DMS 273 treated with DMSO at 0.1 percent for 48 hours (cell line): Measurements from ENCODE around the gene AMOTL1.
"Not testable (repeated sequence)": the region's sequence is repeated elsewhere in the genome, so short reads cannot be mapped to it uniquely, and the experiment has no call there.

ENCODE experiments used
- DNase-seq: peaks from one replicate; lab custom pipeline; 2025; lab: John Stamatoyannopoulos, UW

The AMOTL1 gene

DNA sequence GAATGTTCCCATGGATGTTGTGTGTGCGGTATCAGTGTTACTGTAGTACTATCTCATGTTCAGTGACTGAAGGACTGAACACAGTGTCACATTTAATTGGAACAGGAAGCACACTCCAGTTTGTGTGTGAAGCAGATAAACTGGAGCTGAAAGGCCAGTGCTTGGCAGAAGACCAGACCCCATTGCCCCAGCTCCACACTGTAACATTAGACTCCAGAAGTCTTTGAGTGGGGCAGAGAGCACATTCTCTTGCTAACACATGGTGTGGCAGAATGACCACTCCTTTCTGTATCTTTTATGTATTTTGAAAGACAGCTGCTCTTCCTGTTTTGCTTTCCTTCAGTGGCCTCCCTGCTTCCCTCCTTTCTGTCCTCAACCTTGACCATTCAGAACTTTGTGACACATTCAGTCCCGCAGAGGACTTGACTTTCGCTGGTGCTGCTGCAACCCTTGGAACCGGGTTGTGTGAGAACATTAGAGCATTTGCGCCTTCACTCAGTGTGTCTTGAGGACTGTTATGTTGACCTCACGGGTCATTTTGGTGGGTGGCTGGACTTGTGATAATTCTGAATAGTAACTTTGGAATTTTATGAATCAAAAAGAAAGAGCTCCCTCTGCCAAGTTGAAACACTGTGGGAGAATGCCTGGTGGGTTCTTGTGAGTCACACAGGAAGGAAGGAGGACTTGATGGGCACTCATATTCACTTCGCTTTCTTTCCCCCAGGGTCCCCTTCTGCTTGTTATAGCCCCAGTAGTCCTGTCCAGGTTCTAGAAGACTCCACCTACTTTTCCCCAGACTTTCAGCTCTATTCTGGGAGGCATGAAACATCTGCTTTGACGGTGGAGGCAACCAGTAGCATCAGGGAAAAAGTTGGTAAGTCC is 26.4 kb downstream of the AMOTL1 start:
- DNase-seq: no peak

DNA sequence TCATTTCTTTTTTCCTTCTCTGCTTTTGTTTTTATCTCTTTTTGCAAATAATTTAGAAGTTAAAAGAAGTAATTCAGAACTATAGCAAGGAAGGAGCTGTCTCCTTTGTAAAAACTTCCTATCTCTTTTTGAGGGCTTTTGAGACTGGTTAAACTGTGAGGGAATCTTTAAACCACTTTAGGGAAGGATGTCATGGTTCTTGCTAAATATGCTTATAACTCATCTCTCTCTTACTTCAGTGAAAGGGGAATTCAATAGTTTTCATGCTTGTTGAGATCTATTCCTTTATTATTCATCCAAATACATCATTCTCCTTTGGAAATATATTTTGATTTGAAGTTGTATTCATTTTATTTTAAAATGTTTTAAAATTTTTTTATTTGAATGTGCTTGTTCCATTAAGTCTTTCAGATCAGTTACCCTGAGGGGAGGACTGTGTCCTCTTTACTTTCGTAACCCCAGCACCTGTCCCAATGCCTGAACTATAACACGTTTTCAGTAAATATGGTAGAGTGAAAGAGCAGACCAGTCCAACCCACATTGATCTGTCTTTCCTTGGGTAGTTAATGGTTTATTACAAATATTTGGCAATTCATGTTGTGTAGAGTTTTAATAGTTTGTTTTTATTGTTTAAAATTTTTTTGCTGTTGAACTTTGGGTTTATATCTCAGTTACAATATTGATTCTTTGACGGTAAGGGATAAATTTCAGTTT is 27.5 kb downstream of the AMOTL1 start:
- no peak for DNase-seq

DNA sequence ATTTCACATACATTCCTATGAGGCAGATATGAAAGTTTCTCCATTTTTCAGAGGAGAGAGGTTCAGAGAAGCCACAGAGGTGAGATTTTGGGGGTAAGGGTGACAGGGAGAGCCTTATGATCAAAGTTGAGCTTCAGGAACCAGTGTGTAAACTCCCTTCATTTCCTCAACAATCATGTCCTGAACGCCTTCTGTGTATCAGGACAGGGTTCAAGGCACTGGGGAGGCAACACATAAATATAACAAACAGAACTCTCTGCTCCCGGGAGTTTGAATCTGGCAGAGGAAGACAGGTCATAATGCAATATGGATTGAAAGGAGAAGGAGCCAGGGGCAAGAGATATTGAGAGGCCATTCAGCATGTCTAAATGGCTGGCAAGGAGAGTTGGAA is 28.0 kb downstream of the AMOTL1 start:
- no peak for DNase-seq

DNA sequence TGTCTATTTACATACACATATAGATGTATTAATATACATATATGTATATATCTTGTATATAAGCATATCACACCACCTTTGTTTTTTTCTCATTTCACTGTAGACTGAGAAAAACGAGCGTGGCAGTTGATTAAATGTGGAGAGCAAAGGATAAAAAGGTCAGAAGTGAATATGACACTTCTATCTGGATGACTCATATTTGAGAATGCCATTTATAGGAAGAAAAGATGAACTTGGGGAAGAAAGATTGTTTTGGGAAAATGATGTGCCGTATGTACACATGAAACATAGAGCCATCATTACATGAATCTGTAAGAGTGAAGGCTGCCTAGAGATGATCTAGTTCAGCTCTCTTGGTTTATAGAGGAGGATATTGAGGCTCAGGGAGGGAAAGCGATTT is 28.7 kb downstream of the AMOTL1 start:
- DNase-seq: no peak

DNA sequence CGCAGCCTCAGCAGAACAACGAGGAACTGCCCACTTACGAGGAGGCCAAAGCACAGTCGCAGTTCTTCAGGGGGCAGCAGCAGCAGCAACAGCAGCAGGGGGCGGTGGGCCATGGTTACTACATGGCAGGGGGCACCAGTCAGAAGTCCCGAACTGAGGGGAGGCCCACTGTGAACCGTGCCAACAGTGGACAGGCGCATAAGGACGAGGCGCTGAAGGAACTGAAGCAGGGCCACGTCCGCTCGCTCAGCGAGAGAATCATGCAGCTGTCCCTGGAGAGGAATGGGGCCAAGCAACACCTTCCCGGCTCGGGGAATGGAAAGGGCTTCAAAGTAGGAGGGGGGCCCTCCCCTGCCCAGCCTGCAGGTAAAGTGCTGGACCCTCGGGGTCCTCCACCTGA is 31.6 kb downstream of the AMOTL1 start:
- no peak for DNase-seq

DNA sequence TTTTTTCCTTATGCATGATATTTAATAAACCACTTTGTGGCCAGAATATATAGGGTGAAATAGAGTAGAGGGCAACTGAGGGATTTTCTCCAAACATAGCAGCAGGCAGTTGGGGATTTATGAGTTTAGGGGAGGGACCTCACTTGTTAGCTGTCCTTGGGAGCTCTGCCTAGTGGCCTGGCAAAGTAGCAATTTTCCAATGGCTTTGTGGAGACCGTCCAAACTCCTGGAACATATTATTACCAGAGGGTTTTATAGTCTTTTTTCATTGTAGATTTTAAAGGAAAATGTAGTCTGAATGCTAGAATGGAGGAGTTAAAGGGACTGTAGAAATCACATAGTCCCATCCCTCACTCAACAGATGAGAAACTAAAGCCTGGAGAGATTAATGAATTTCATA is 32.3 kb downstream of the AMOTL1 start:
- DNase-seq: no peak

DNA sequence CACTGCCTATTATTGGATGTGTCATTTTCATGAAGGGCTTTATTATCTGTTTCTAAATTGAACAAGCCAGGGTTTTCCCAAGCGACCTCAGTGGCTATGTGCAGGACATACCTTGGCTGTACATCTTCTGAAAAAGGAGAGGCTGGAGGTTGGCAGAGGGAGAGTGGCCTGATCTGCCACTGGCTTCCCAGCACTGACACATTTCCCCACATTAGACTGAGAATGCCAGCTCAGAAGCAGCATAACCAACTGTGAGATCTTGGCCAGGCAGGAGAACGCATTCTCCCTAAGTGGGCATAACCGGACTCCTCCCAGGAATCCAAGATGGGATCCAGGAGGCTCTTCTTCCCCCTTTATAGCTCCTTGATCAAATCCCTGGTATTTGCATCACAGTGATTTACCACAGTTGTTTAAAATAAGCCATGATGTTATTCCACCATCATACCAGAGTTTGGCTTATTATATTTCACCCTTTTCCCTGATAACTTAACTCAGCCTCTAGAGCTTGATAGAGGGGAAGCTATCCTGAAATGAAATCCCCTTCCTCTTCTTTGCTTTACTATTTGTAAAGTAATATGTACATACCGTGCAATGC is 33.8 kb downstream of the AMOTL1 start:
- DNase-seq: no peak

DNA sequence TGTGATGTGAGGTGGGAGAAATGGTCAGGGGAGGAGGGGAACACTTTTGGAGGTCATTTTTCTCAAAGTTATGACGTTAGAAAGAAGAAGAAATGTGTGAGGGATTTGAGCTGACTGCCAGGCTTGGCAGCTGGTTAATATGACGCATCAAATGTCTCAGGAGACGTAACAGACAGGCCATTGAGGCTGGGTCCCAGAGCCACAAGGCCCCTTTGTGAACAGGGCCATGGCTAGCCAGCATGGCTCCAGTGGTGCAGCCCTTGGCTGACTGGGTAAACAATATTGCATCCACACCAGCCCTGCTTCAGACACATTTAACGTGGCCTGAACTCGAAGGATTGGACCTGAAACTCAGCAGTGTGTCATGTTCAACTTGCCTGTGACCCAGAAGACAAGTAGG is 34.3 kb downstream of the AMOTL1 start:
- no peak for DNase-seq

DNA sequence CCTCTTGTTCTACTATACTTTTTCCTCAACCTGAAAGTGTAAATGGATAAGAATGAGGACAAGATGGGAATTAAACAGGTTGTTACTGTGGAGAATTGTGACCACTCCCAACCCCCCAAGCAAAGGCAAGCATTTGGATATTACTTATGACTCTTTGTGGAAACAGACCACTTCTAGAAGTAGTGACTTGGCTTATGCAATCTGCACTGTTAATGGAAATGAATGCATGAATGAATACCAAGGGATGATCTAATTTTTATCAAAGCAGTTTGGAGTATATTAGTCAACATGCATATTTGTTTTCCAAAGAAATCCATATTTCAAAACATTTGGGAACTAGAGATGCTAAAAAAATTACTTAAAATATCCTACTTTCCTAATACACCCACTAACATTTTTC is 35.3 kb downstream of the AMOTL1 start:
- no peak for DNase-seq

DNA sequence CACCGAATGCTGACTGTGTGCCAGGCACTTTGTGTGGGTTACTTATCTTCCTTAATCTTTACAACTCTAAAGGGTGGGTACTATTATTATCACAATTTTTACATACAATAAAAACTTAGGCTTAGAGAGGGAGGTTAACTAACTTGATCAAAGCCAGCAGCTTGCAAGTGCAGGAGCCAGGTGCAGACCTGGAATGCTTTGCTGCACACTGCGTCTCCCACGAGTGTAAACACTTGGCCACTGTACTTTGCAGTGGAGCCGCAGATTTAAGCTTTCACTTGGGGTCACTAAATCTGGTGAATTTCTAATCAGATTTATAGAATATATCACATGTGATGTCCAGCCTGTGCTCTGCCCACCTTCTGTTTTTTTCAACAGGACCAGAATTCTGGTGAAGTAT is 36.7 kb downstream of the AMOTL1 start:
- DNase-seq: no peak

DNA sequence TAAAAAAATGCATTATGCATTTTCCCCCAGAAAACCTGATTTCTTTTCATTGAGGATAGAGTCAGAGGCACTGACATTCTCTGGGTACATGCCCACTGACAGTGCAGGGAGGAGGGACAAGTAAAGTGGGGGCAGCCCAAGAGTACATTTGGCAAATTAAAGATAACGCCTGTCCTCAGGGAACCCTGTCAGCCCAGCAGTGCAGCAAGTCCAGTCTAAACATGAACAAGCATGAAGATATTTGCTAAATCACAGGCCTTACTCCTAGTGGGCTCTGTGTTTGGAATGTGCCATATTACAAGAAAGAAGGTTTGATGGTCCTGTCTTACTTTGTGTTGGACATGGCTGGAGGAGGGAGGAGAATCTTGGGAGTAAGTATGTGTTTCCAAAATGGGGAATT is 37.9 kb downstream of the AMOTL1 start:
- DNase-seq: no peak

DNA sequence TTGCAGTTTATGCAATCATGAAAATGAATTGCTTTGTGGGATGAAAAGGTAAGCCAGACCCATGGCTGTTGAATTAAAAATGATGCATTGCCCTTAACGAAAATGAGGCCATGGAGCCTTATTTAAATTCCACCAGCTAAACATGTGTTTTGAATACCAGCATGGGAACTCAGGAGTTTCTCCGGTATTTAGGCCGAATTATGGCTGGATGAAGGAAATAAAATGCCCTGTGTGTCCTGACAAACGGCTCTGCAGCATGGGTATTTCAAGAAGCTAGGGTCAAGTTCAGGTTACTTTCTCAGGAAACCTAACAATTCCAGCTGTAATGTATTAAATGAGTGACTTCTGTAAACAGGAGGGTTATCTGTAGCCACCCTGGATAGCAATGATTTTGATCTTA is 38.3 kb downstream of the AMOTL1 start:
- DNase-seq: no peak

DNA sequence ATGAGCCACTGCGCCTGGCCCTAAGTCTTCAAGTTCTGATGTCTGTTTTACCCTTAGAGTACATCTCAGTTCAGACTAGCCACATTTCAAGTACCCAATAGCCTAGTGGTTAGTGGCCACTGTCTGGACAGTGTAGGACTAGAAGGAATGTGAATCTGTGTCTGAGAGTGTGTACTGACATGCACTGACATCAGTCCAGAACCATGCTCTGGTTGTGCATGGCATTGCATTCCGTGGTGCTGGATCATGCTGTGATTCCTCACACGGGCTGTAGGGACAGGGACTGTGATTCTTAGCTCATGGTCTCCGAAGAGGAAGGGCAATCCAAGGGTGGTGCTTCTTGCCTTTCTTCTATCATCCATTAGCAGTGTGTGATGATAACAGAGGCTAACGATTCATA is 41.1 kb downstream of the AMOTL1 start:
- DNase-seq: no peak

DNA sequence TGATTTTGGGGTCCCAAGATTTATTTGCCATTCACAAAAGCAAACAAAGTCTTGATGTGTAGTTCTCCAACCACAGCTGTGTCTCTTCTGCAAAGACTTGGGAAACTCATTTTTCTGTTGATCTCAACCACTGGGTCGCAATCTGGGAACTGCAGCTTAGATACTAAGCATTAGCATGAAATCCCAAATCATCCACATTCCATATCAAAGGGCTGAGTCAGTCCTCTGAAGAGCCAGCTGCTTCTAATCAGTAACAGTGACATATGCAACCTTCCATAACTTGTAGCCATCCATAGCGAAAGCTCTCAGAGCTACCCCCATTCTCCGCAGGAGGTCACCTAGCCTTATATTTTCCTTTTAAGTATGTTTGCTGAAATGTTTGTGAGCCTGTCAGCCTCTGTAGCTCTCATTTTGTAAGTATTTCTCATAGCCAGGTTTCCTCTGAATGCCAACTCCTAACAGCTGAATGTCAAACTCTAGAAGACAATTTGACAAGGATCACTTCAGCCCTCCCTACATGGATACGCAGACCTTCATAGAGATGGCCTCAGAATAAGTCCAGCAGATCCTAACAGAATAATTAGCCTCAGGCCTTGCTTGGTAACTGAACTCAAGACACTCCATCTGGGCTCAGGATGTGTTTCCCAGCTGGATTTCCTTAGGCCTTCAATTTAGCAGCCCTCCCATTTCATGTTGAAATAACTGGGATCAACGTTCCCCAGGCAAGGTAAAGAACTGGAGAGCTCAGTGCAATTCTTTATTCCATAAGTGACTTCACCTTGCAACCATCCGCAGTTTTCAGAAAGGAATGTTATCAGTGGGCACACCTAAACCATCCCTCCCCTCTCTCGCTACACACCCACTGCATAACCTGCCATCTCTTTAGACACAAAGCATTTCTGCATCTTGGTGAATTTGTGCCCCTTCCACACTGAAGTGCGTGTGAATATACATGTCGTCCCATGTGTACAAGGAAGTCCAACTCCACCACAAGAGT is 44.9 kb downstream of the AMOTL1 start:
- not testable (repeated sequence) for DNase-seq

DNA sequence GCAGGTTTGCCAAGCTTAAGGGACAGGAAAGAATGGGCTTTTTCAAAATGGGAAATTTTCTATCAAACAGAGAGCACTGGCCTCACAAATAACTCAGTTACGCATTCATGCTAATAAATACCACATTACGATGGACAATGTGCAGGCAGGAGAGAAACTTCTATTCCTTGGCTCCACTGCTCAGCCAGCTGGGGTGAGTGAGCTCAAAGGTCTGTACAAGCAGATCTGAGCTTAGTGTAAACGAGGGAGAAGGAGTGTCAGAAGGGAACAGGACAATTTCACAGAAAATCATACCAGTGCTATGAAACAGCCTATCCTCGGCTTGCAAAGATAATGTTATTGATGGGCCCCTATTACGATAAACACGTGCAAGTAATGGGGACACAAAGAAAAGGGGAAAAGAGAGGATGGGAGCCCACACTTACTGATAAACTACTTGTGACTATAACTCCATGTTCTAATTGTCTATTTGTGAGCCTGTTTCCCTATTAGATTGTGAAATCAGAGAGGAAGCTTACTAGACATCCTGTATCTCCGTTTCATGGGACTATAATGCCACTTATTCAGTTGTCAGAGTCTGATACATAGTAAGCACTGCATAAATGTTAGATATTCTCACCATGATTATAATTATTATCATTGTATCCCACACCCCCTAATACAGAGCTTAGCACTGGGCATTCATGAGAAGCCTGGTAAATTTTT is 46.3 kb downstream of the AMOTL1 start:
- DNase-seq: no peak

DNA sequence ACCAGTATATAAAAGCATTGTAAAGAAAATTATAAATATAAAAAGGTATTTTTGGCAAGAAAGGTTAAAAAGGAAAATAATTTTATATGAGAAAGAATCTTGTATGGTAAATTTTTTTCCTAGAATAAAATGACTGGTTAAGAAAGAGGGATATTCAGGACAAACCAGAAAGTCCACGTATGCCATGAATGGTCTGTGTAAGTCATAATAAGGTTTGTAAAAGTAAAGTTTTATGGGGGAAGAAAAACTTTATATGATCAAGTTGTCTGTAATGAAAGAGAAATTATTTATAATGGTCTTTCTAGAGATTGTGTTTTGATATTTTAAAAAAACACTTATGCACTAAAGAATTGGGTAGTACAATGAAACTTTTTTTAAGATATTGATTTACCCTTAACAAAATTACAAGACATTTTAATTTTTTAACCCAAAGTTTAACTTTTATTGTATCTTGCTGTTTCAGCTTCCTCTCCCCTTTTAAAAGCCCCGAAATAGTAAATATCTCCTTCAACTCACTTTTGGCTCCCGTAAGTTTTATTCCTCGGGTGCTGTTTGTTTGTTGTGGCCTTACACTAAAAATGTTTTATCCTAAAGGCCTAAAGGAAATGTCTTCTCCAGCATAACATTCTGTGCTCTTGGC is 47.7 kb downstream of the AMOTL1 start:
- DNase-seq: no peak

DNA sequence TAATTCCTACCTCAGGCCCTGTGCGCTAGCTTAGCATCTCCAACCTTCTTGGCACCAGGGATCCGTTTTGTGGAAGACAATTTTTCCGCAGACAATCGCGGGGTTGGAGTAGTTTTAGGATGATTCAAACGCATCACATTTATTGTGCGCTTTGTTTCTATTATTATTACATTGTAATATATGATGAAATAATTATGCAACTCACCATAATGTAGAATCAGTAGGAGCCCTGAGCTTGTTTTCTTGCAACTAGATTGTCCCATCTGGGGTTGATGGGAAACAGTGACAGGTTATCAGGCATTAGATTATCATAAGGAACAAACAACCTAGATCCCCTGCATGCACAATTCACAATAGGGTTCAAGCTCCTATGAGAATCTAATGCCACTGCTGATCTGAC is 52.3 kb downstream of the AMOTL1 start:
- DNase-seq: no peak

DNA sequence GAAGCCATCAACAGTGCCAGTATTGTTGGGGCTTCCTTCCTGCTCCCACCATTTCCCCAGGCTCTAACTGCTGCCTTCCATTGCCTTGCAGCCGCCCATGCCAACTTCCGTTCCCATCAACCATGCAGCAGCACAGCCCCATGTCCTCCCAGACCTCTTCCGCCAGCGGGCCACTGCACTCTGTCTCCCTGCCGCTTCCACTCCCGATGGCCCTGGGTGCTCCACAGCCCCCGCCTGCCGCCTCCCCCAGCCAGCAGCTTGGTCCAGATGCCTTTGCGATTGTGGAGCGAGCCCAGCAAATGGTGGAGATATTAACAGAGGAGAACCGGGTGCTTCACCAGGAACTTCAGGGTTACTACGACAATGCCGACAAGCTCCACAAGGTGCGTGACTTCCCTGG is 53.3 kb downstream of the AMOTL1 start:
- DNase-seq: no peak

DNA sequence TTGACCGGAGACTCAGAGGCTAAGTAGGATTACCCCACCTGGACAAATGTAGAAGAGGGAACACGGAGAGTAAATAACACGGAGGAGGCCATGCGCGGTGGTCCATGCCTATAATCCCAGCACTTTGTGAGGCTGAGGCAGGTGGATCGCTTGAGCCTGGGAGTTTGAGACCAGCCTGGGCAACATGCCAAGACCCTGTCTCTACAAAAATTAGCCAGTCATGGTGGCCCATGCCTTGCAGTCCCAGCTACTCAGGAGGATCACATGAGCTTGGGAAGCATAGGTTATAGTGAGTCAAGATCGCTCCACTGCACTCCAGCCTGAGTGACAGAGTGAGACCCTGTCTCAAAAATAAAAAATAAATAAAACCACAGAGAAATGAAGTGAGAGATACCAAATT is 53.9 kb downstream of the AMOTL1 start:
- no peak for DNase-seq

DNA sequence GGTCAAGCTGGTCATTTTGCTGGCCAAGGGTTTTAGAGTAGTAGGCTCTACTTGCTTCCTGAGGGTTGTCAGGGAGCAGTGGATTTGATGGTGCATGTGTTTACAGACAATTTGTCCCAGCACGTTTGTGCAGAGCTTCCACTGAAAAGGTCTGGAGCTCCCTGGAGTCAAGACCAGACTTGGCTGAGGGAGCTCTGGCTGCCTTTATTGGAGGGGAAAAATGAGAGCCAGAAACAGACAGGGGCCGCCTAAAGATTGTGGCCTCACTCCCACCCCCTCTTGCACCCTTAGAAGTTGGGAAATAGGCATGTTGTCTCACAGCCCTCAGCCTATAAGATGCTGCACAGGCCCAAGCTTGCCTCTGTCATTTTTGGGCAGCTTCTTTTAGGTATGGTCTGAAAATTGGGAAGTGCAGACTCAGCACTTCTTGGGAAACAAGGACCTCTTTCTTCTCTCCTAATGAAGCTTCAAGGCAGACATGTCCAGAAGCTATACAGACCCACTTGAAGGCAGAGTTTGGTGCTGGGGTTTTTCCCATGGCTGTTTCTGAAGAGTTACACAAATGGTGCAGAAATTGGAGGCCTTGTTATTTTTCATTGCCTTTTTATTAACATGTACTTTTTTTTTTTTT is 55.1 kb downstream of the AMOTL1 start:
- no peak for DNase-seq
